LNCaP clone FGC (cell line): ENCODE data around the gene EHHADH.

Source experiments
- DNase-seq: peaks from one replicate; pipeline ENCODE4 v3.0.0-alpha.2; 2011; ENCODE audit warnings: low read depth
- H3K4me3 ChIP-seq: 2 replicates; pipeline ENCODE4 v1.5.1; 2011; ENCODE audit warnings: mild to moderate bottlenecking, low read depth, low read length, control low read depth
- TF ChIP-seq, protein P1 (sequence below): IDR thresholded peaks from 2 replicates; pipeline ENCODE4 v1.5.1; 2012; ENCODE audit warnings: mild to moderate bottlenecking; ENCODE audit not compliant: control insufficient read depth, insufficient read depth; ENCODE audit errors: extremely low read depth

Gene EHHADH

DNA sequence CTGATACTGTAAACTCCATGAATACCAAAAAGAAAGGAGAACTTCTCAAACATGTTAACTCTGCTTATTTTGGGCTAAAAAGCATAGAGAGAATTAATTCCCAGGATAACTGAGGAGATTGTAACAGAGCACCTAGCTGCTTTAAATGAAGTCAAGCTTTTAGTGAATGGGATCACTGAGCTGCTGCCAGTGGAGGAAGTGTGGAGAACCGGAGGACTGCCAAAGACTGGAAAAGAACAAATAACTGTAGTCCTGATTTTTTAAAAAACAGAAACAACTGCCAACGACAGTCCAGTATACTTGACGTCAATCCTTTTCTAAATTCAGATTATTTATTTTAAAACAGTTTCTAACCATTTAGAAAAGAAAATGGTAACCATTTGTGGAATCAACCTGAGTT is 104.3 kb downstream of the EHHADH start:
- TF ChIP-seq, protein P1, sequence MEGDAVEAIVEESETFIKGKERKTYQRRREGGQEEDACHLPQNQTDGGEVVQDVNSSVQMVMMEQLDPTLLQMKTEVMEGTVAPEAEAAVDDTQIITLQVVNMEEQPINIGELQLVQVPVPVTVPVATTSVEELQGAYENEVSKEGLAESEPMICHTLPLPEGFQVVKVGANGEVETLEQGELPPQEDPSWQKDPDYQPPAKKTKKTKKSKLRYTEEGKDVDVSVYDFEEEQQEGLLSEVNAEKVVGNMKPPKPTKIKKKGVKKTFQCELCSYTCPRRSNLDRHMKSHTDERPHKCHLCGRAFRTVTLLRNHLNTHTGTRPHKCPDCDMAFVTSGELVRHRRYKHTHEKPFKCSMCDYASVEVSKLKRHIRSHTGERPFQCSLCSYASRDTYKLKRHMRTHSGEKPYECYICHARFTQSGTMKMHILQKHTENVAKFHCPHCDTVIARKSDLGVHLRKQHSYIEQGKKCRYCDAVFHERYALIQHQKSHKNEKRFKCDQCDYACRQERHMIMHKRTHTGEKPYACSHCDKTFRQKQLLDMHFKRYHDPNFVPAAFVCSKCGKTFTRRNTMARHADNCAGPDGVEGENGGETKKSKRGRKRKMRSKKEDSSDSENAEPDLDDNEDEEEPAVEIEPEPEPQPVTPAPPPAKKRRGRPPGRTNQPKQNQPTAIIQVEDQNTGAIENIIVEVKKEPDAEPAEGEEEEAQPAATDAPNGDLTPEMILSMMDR: no peak
- DNase-seq: peak; percentile 6
- H3K4me3 ChIP-seq: no peak overlapping the region

DNA sequence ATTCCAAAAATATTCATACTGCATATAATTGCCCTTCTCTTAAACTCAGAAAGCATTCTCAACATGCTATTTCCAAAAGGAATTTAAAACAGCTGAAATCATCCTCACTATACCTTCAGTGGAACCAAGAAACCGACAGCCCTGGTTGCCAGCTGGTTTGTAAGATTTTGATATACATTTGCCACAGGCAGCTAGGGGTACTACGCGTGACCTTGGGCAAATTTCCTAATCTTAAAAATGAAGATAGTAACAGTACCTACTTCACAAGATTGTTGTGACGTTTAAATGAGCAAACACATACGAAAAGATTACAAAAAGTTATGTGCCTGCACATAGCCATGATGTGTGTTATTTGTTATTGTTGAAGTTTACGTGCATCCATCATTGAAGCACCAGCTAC is 108.3 kb downstream of the EHHADH start:
- TF ChIP-seq, protein P1: no peak
- DNase-seq: no peak
- H3K4me3 ChIP-seq: no peak overlapping the region

DNA sequence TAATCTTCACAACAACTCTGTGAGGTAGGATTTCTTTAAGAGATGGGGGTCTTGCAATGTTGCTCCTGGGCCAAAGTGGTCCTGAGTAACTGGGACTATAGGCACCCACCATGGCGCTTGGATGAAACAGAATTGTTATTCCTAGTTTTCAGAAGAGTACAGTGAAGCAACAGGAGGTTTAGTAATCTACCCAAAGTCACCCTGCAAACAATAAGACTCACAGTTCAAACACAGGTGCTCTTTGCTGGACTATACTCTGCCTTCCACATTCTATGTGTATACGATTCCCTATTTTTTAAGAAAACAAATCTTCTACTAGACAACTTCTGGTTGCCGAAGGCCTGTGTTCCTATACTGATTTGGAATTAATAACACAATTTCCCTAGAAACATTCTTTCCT is 109.1 kb downstream of the EHHADH start:
- no peak for DNase-seq
- no peak overlapping the region for H3K4me3 ChIP-seq
- TF ChIP-seq, protein P1: no peak
